H54 (cell line): ENCODE data around the gene HEMK1.

Experiments used
- DNase-seq: peaks from one replicate; pipeline ENCODE4 v3.0.0; 2011; ENCODE audit warnings: low spot score, mixed read lengths; ENCODE audit not compliant: insufficient read length
- FAIRE-seq: peaks from 3 replicates; lab custom pipeline; 2011; peaks lifted over from hg19 to GRCh38; lab: Jason Lieb, UNC
- POLR2A ChIP-seq: IDR thresholded peaks from 2 replicates; pipeline ENCODE4 v1.6.1; 2011; ENCODE audit warnings: low read depth, mild to moderate bottlenecking, low read length

Gene HEMK1

GRCh38 chr3:50568947-50569749 lies at the start of gene HEMK1:
TSS of gene HEMK1 (plus strand) at chr3:50569522. CDS start at chr3:50571105, 1,583 bp downstream.
- FAIRE-seq (no peak), DNase-seq (peak; percentile 98)
- TF ChIP-seq POLR2A, result peak; percentile 75

GRCh38 chr3:50520849-50521248 lies 48.5 kb upstream of the HEMK1 start:
- FAIRE-seq (no peak), DNase-seq (no peak)

GRCh38 chr3:50521572-50521971 lies 47.8 kb upstream of the HEMK1 start:
- DNase-seq (no peak), FAIRE-seq (no peak)
- TF ChIP-seq POLR2A, result no peak

More at GRCh38 chr3:50520849-50521248, 48.5 kb upstream of the HEMK1 start:
- TF ChIP-seq POLR2A, result no peak

GRCh38 chr3:50523279-50523811 lies 46.0 kb upstream of the HEMK1 start:
- DNase-seq (no peak), FAIRE-seq (no peak)
- no peak for TF ChIP-seq POLR2A

GRCh38 chr3:50524746-50525145 lies 44.6 kb upstream of the HEMK1 start:
- FAIRE-seq, result no peak

GRCh38 chr3:50525191-50525910 lies 44.0 kb upstream of the HEMK1 start:
- DNase-seq (no peak), FAIRE-seq (no peak)

More at GRCh38 chr3:50524746-50525145, 44.6 kb upstream of the HEMK1 start:
- no peak for TF ChIP-seq POLR2A
- DNase-seq, result no peak

GRCh38 chr3:50525987-50526386 lies 43.3 kb upstream of the HEMK1 start:
- DNase-seq (peak; percentile 99), FAIRE-seq (peak; percentile 41)
- TF ChIP-seq POLR2A, result no peak

More at GRCh38 chr3:50525191-50525910, 44.0 kb upstream of the HEMK1 start:
- no peak for TF ChIP-seq POLR2A

- no peak for DNase-seq
- no peak for FAIRE-seq
- no peak for TF ChIP-seq POLR2A
These were observed 39.0 kb upstream of the HEMK1 start for GRCh38 chr3:50530001-50530970.

- no peak for TF ChIP-seq POLR2A
- DNase-seq (peak; percentile 73), FAIRE-seq (no peak)
These were observed 38.1 kb upstream of the HEMK1 start for GRCh38 chr3:50531201-50531600.

- DNase-seq, result no peak
- no peak for TF ChIP-seq POLR2A
- FAIRE-seq, result no peak
These were observed 37.1 kb upstream of the HEMK1 start for GRCh38 chr3:50532062-50532705.

- no peak for TF ChIP-seq POLR2A
- FAIRE-seq (no peak), DNase-seq (no peak)
These were observed 36.0 kb upstream of the HEMK1 start for GRCh38 chr3:50533316-50533715.

GRCh38 chr3:50533807-50534461 lies 35.4 kb upstream of the HEMK1 start:
- no peak for FAIRE-seq
- no peak for TF ChIP-seq POLR2A
- no peak for DNase-seq
